Lower leg skin (tissue), 3 donors: Measurements from ENCODE around the gene HAUS3.

Experiments used
- CTCF ChIP-seq, 3 donors: fragments of 450-650 bp; IDR thresholded peaks; one replicate each; pipeline ENCODE4 v1.5.1; 2016; ENCODE audit warnings: antibody characterized with exemption in 3 of 3, mild to moderate bottlenecking in 3 of 3, moderate library complexity in 2 of 3
- POLR2A ChIP-seq, 2 donors: fragments of 450-650 bp; IDR thresholded peaks; one replicate each; pipeline ENCODE4 v1.6.1; 2016 to 2017; ENCODE audit warnings: antibody characterized with exemption in 2 of 2, mild to moderate bottlenecking in 1 of 2, moderate library complexity in 1 of 2

GRCh38 chr4:2236944-2237666 is 4.8 kb downstream of the HAUS3 start:
- no peak for TF ChIP-seq POLR2A (IDR thresholded peaks at IDR 0.05)
- no peak for TF ChIP-seq CTCF (IDR thresholded peaks at IDR 0.05)
